Heart left ventricle (tissue), 13 donors: ENCODE results near the gene RBM47.

Experiments
- POLR2A ChIP-seq, 2 donors: fragments of 450-650 bp; IDR thresholded peaks; one replicate each; pipeline ENCODE4 v1.6.1; 2017; ENCODE audit warnings: antibody characterized with exemption in 2 of 2, mild to moderate bottlenecking in 2 of 2, moderate library complexity in 2 of 2
- TF ChIP-seq, protein P1 (sequence below), 12 donors: fragments of 200-600 bp; sonication (generic) in 4 of 12; IDR thresholded peaks; one replicate each; pipeline versions ENCODE4 v1.5.0 to v1.8.0; 2018 to 2022; ENCODE audit warnings: antibody characterized with exemption in 12 of 12, mild to moderate bottlenecking in 5 of 12
- donor health status: ischemic (EF 13 %, LVEDD 7.1; RV severe dilation, severe dysfunction).
- donor health status: DM: no; HTN: yes; CAD: no.
- donor health status: DM: no; HTN: no; CAD: no.
- donor health status: ischemic (EF 25% LVEDD 6.9; RV normal size, moderate dysfunction).
- donor health status: ischemic (EF 25% LVEDD 5.7; RV mildly dilated, moderate dysfunction).
- donor health status: ischemic (EF 35%, LVEDD 5.7; RV mildly dilated, moderate dysfunction).
- donor health status: nonischemic (EF 11% LVEDD 7.7; RV severe dilation, severe dysfunction).
- donor health status: DM: yes; HTN: yes; CAD: no.
- donor health status: PGD.
- donor health status: ischemic (EF 29% LVEDD 5.4; RV normal size, mild dysfunction).
- donor health status: nonischemic (EF 23%, LVEDD 6.1; RV moderate dilation, normal function).

- TF ChIP-seq, protein P1, sequence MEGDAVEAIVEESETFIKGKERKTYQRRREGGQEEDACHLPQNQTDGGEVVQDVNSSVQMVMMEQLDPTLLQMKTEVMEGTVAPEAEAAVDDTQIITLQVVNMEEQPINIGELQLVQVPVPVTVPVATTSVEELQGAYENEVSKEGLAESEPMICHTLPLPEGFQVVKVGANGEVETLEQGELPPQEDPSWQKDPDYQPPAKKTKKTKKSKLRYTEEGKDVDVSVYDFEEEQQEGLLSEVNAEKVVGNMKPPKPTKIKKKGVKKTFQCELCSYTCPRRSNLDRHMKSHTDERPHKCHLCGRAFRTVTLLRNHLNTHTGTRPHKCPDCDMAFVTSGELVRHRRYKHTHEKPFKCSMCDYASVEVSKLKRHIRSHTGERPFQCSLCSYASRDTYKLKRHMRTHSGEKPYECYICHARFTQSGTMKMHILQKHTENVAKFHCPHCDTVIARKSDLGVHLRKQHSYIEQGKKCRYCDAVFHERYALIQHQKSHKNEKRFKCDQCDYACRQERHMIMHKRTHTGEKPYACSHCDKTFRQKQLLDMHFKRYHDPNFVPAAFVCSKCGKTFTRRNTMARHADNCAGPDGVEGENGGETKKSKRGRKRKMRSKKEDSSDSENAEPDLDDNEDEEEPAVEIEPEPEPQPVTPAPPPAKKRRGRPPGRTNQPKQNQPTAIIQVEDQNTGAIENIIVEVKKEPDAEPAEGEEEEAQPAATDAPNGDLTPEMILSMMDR (IDR thresholded peaks at IDR 0.05), result no peak
- no peak for TF ChIP-seq POLR2A (IDR thresholded peaks at IDR 0.05)
Measured at GRCh38 chr4:40437741-40438383, 191.8 kb downstream of the RBM47 start.
